OCI-LY7 (cell line): ENCODE results near the gene TCAF1. TPM values are rescaled to one million over a fixed set of nuclear protein-coding genes. Genes with fewer than 3 reads are reported as not detected.

Source experiments
- total RNA-seq, 2 experiments: library from RNA; depleted of rRNA in 1 of 2; stranded (reverse); fragments of >200 nt in 1 of 2; shearing (Covaris generic) in 1 of 2; gene quantifications; 2 replicates each; pipeline ENCODE4 v1.2.3, GENCODE V29; 2014 to 2022

Gene TCAF1
- total RNA-seq, 2 experiments from 2014 or later = 3.3 to 5.5 TPM

Other genes with a start within 250 kb of the TCAF1 start
- gene CTAGE6, start 144.5 kb downstream of the TCAF1 start, total RNA-seq (2014; rRNA removed; shearing (Covaris generic)) = not detected in 2 replicates
- gene CTAGE6, start 144.5 kb downstream of the TCAF1 start, total RNA-seq (2022) = not detected in 2 replicates
- gene OR2F2, start 33.1 kb upstream of the TCAF1 start, total RNA-seq (2014; rRNA removed; shearing (Covaris generic)) = not detected in 2 replicates
- not detected in 2 replicates for gene OR2F2, start 33.1 kb upstream of the TCAF1 start, total RNA-seq (2022)
- gene OR2F1, start 52.7 kb upstream of the TCAF1 start, total RNA-seq (2014; rRNA removed; shearing (Covaris generic)) = not detected in 2 replicates
- gene OR2F1, start 52.7 kb upstream of the TCAF1 start, total RNA-seq (2022) = not detected in 2 replicates
- gene OR6B1, start 98.1 kb upstream of the TCAF1 start, total RNA-seq (2014; rRNA removed; shearing (Covaris generic)) = not detected in 2 replicates
- gene OR6B1, start 98.1 kb upstream of the TCAF1 start, total RNA-seq (2022) = not detected in 2 replicates
- not detected in 2 replicates for gene OR2A5, start 146.8 kb upstream of the TCAF1 start, total RNA-seq (2014; rRNA removed; shearing (Covaris generic))
- not detected in 2 replicates for gene OR2A5, start 146.8 kb upstream of the TCAF1 start, total RNA-seq (2022)
- gene OR2A25, start 167.6 kb upstream of the TCAF1 start, total RNA-seq (2014; rRNA removed; shearing (Covaris generic)) = not detected in 2 replicates
- not detected in 2 replicates for gene OR2A25, start 167.6 kb upstream of the TCAF1 start, total RNA-seq (2022)
- gene OR2A12, start 184.1 kb upstream of the TCAF1 start, total RNA-seq (2014; rRNA removed; shearing (Covaris generic)) = not detected in 2 replicates
- gene OR2A12, start 184.1 kb upstream of the TCAF1 start, total RNA-seq (2022) = not detected in 2 replicates
- not detected in 2 replicates for gene OR2A2, start 207.4 kb upstream of the TCAF1 start, total RNA-seq (2014; rRNA removed; shearing (Covaris generic))
- gene OR2A2, start 207.4 kb upstream of the TCAF1 start, total RNA-seq (2022) = not detected in 2 replicates
- gene OR2A14, start 221.0 kb upstream of the TCAF1 start, total RNA-seq (2014; rRNA removed; shearing (Covaris generic)) = not detected in 2 replicates
- gene OR2A14, start 221.0 kb upstream of the TCAF1 start, total RNA-seq (2022) = not detected in 2 replicates